ENCODE results near the gene VPS26B.

VPS26B gene

DNA sequence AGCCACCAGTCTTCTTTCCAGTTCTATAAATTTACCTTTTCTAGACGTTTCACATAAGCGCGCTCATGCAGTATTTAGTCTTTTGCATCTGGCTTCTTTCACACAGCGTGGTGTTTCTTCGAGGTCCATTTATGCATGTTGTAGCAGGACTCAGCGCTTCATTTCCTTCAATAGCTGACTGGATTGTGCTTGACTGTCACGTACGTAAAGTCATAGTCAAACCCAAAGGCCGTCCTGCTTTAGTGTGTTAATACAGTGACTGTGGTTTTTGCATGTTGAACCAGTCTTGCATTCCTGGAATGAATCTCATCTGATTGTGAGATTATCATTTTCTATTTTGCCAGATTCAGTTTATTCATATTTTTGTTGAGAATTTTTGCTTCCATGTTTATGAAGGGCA lies 70.2 kb downstream of the VPS26B start:
- peaks cover 20% of the 10 kb centered on the region for H3K27me3 Mint-ChIP-seq
- H3K27ac Mint-ChIP-seq: no peak overlapping the region
- H3K9me3 Mint-ChIP-seq: no peaks in the 10 kb centered on the region
- ATAC-seq: no peak
- H3K36me3 Mint-ChIP-seq: no peaks in the 10 kb centered on the region
- no peaks in the 10 kb centered on the region for H3K4me1 Mint-ChIP-seq
- no peak overlapping the region for H3K4me3 Mint-ChIP-seq
